Right lobe of liver (tissue), 6 donors: ENCODE measurements around the gene MRPL58. TPM values are rescaled to one million over a fixed set of nuclear protein-coding genes. Genes with fewer than 3 reads are reported as not detected.
"Not testable (repeated sequence)": the region's sequence is repeated elsewhere in the genome, so short reads cannot be mapped to it uniquely, and the experiment has no call there.

Experiments
- ATAC-seq, 4 donors: fragments of 200-7000 bp; cut with Tn5 transposase; one replicate each; pipeline ENCODE4 v1.9.1; 2020; ENCODE audit warnings: mild to moderate bottlenecking in 4 of 4, moderate library complexity in 4 of 4
- DNase-seq, 3 donors: peaks; one replicate each; pipeline ENCODE4 v3.0.0-alpha.2; 2020
- H3K27ac ChIP-seq, 3 donors: fragments of 200-600 bp; one replicate each; pipeline ENCODE4 v1.8.0; 2022
- H3K27me3 ChIP-seq, 2 donors: fragments of 200-600 bp; one replicate each; pipeline ENCODE4 v1.8.0; 2022
- H3K36me3 ChIP-seq, 4 donors: fragments of 200-600 bp; sonication (generic) in 1 of 4; one replicate each; pipeline versions ENCODE4 v1.5.1 to v1.8.0; 2017 to 2022; ENCODE audit warnings: control low read depth in 1 of 4
- H3K4me1 ChIP-seq, 4 donors: fragments of 200-600 bp; sonication (generic) in 1 of 4; one replicate each; pipeline versions ENCODE4 v1.5.1 to v1.8.0; 2017 to 2022; ENCODE audit warnings: control low read depth in 1 of 4
- H3K4me3 ChIP-seq, 3 donors: fragments of 200-600 bp; one replicate each; pipeline ENCODE4 v1.8.0; 2022
- H3K9me3 ChIP-seq, 4 donors: fragments of 200-600 bp; sonication (generic) in 1 of 4; one replicate each; pipeline versions ENCODE4 v1.5.1 to v1.8.0; 2017 to 2022; ENCODE audit warnings: control low read depth in 1 of 4
- CTCF ChIP-seq, 4 donors: fragments of 200-600 bp in 3 of 4; fragments of 450-650 bp in 1 of 4; IDR thresholded peaks; one replicate each; pipeline versions ENCODE4 v1.5.1 to v1.8.0; 2016 to 2022; ENCODE audit warnings: antibody characterized with exemption in 4 of 4, mild to moderate bottlenecking in 2 of 4
- POLR2A ChIP-seq: fragments of 450-650 bp; IDR thresholded peaks from one replicate; pipeline ENCODE4 v1.6.1; 2017; ENCODE audit warnings: antibody characterized with exemption, mild to moderate bottlenecking
- WGBS: methylation state at CpG from one replicate; pipeline ENCODE4 v1.1.6; 2018; ENCODE audit warnings: low coverage, low lambda C conversion rate; ENCODE audit not compliant: insufficient coverage; ENCODE audit errors: missing lambda C conversion rate; 5-methylcytosine and 5-hydroxymethylcytosine counted together
- intact Hi-C, 2 donors: fragments of 100-400 bp; cut with DNase I; formaldehyde crosslinking; loops; one replicate each; pipeline versions ENCODE4 v1.11.2 to v1.14.1; 2022
- total RNA-seq, 6 experiments: library from RNA; depleted of rRNA in 2 of 6; stranded (reverse); fragments of >200 nt in 2 of 6; fragmentation: NEBNext Ultra II Directional in 3 of 6; extraction: Animal tissue kit (Norgen Biotek cat#: 25700) in 3 of 6; gene quantifications; one replicate each; pipeline versions ENCODE4 v1.1.0 to v1.2.4, GENCODE V29; 2016 to 2023
- donor health status: DM: no; HTN: yes; CAD: no.
- donor health status: DM: no; HTN: no; CAD: no.
- donor health status: DM: no; HTN: no; CAD: no.
- donor health status: DM: no; HTN: yes; CAD: no.
- donor health status: DM: no; HTN: yes; CAD: no.

MRPL58 gene
- total RNA-seq, 6 experiments from 2014 or later, result 23.7 to 112 (median 28.1) TPM

GRCh38 chr17:74968361-74968780 lies 44.1 kb upstream of the MRPL58 start:
- no peak for DNase-seq
- WGBS, result 33% methylated on average over 1 of the region's 5 CpGs
- H3K4me1 ChIP-seq, result peaks cover 0 to 13% (median 0%) of the 10 kb centered on the region in 4 donors

DNA sequence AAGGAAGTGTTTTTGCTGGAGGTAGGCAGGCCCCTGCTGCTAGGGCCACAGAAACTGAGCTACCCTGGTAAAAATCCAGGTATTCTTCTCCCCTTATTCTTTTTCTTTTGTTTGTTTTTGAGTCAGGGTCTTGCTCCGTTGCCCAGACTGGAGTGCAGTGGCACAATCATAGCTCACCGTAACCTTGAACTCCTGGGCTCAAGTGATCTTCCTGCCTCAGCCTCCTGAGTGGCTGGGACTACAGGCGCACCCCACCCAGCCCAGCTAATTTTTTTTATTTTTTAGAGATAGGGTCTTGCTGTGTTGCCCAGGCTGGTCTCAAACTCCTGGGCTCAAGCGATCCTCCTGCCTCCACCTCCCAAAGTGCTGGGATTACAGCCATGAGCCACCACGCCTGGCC lies 43.0 kb upstream of the MRPL58 start:
- intact Hi-C loops, H3K4me3 ChIP-seq: not testable (repeated sequence)

More at GRCh38 chr17:74968361-74968780, 44.1 kb upstream of the MRPL58 start:
- intact Hi-C loops, result no loop called here
- no peak overlapping the region for H3K4me3 ChIP-seq
- no peaks in the 10 kb centered on the region for H3K9me3 ChIP-seq
- H3K27ac ChIP-seq, result no peak overlapping the region
- no peak for ATAC-seq
- no peak for TF ChIP-seq CTCF (IDR thresholded peaks at IDR 0.05)
- no peak for TF ChIP-seq POLR2A
- no peaks in the 10 kb centered on the region for H3K36me3 ChIP-seq
- no peaks in the 10 kb centered on the region for H3K27me3 ChIP-seq

GRCh38 chr17:74970395-74970794 lies 42.1 kb upstream of the MRPL58 start:
- no peaks in the 10 kb centered on the region for H3K9me3 ChIP-seq
- ATAC-seq, result peak; percentile 50 to 76 (median 58)
- peaks cover 0 to 13% (median 0%) of the 10 kb centered on the region in 4 donors for H3K4me1 ChIP-seq
- WGBS, result 74% methylated on average over 3 of the region's 3 CpGs
- intact Hi-C loops, result no loop called here
- TF ChIP-seq CTCF (IDR thresholded peaks at IDR 0.05) (no peak), POLR2A (no peak)
- H3K4me3 ChIP-seq, result peak overlapping the region in 1 of 3 donors; percentile 13
- peak in 1 of 3 donors; percentile 37 for DNase-seq
- H3K36me3 ChIP-seq, result no peaks in the 10 kb centered on the region
- no peak overlapping the region for H3K27ac ChIP-seq
- no peaks in the 10 kb centered on the region for H3K27me3 ChIP-seq

More for the DNA sequence above, 43.0 kb upstream of the MRPL58 start:
- DNase-seq, H3K36me3 ChIP-seq, H3K27ac ChIP-seq, H3K27me3 ChIP-seq, ATAC-seq, H3K9me3 ChIP-seq: not testable (repeated sequence)
- WGBS, result 73% methylated on average over 2 of the region's 5 CpGs
- peaks cover 0 to 13% (median 0%) of the 10 kb centered on the region in 4 donors for H3K4me1 ChIP-seq

DNA sequence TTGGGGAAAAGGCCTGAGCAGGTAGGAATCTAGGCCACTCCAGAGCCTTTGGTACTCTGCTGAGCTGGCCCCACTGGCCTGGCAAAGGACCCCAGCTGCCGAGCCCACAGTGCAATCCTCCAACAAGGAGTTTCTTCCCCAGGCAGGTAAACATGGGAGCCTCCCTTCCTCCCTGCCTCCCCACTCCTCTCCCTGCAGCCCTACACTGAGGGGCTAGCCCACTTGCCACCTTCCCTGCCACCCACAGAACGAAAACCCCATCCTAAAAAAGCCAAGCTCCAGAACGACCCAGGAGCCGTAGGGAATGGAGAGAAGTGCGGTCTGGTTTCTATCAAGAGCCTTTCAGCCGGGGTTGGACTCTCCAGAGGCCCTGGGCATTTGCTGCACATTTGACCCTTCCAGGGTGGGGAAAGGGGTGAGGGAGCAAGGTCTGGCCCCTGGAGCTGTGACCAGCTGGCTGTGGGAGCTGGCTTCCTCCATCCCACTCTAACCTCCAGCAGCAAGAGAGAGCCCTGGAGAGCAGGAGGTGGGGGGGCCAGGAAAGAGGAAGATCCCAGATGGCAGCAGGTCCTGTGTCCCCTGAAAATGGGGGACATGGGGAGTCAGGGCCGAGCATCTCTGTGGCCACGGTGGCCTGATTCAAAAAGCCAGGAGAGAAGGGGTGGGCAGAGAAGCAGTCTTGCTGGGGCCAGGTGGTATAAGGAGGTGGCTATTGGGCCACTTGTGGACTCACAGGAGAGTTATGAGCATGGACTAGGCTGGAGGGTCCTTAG lies 41.2 kb upstream of the MRPL58 start:
- no peak for DNase-seq
- Histone ChIP-seq H3K4me3 (peak overlapping the region; percentile 43 to 54 (median 49)), H3K36me3 (no peaks in the 10 kb centered on the region), H3K27ac (peak overlapping the region in 2 of 3 donors; percentile 33 to 54), H3K27me3 (no peaks in the 10 kb centered on the region), H3K9me3 (no peaks in the 10 kb centered on the region), H3K4me1 (peaks cover 0 to 13% (median 0%) of the 10 kb centered on the region in 4 donors)
- intact Hi-C loops, result no loop called here
- TF ChIP-seq POLR2A, result no peak
- TF ChIP-seq CTCF (IDR thresholded peaks at IDR 0.05), result no peak
- no peak for ATAC-seq
- WGBS, result 79% methylated on average over 3 of the region's 8 CpGs

GRCh38 chr17:74971842-74972106 lies 40.7 kb upstream of the MRPL58 start:
- intact Hi-C loops, result no loop called here
- H3K9me3 ChIP-seq, result no peaks in the 10 kb centered on the region
- DNase-seq (no peak), ATAC-seq (peak in 1 of 4 donors; percentile 4)
- H3K27me3 ChIP-seq, result no peaks in the 10 kb centered on the region
- WGBS, result no CpG with 5 or more reads among the region's 9 CpGs
- peak overlapping the region; percentile 43 to 54 (median 49) for H3K4me3 ChIP-seq
- no peaks in the 10 kb centered on the region for H3K36me3 ChIP-seq
- TF ChIP-seq POLR2A (no peak), CTCF (IDR thresholded peaks at IDR 0.05) (no peak)
- peak overlapping the region in 2 of 3 donors; percentile 33 to 54 for H3K27ac ChIP-seq
- H3K4me1 ChIP-seq, result peaks cover 0 to 13% (median 0%) of the 10 kb centered on the region in 4 donors
